Measurements from ENCODE around the gene ACVR1B. TPM values are rescaled to one million over a fixed set of nuclear protein-coding genes. Genes with fewer than 3 reads are reported as not detected.

The ACVR1B gene
- total RNA-seq, 4 donors from 2014 or later, result 9.1 to 71.6 (median 59.2) TPM

DNA sequence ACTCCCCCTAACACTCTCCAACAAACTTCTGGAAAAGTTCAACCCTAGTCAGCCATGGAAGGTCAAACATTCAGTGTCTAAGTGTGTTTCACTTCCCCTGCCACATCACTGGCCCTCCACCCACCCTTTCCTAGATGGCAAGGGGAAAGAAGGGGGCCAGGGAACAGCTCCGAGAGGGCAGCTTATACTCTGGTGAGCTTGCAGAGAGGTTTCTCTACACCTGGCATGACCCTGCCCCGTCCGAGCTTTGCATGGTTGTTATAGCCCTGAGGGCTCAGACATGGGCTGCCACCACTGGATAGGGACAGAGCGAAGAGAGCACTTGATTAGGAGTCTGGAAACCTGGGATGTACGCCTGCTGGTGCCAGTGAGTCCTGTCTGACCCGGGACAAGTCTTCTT is 40.2 kb upstream of the ACVR1B start:
- TF ChIP-seq, protein P1, sequence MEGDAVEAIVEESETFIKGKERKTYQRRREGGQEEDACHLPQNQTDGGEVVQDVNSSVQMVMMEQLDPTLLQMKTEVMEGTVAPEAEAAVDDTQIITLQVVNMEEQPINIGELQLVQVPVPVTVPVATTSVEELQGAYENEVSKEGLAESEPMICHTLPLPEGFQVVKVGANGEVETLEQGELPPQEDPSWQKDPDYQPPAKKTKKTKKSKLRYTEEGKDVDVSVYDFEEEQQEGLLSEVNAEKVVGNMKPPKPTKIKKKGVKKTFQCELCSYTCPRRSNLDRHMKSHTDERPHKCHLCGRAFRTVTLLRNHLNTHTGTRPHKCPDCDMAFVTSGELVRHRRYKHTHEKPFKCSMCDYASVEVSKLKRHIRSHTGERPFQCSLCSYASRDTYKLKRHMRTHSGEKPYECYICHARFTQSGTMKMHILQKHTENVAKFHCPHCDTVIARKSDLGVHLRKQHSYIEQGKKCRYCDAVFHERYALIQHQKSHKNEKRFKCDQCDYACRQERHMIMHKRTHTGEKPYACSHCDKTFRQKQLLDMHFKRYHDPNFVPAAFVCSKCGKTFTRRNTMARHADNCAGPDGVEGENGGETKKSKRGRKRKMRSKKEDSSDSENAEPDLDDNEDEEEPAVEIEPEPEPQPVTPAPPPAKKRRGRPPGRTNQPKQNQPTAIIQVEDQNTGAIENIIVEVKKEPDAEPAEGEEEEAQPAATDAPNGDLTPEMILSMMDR (IDR thresholded peaks at IDR 0.05), result no peak
- no peak for TF ChIP-seq POLR2A (IDR thresholded peaks at IDR 0.05)
- H3K27ac ChIP-seq, result peak overlapping the region in 3 of 4 donors; percentile 42 to 73 (median 60)
- no peak overlapping the region for H3K4me3 ChIP-seq
- peaks cover 0 to 41% (median 3%) of the 10 kb centered on the region in 4 donors for H3K4me1 ChIP-seq
- peaks cover 0 to 13% (median 0%) of the 10 kb centered on the region in 3 donors for H3K36me3 ChIP-seq
- H3K9me3 ChIP-seq, result no peaks in the 10 kb centered on the region
- peak in 1 of 3 donors; percentile 45 for DNase-seq
- no peaks in the 10 kb centered on the region for H3K27me3 ChIP-seq

DNA sequence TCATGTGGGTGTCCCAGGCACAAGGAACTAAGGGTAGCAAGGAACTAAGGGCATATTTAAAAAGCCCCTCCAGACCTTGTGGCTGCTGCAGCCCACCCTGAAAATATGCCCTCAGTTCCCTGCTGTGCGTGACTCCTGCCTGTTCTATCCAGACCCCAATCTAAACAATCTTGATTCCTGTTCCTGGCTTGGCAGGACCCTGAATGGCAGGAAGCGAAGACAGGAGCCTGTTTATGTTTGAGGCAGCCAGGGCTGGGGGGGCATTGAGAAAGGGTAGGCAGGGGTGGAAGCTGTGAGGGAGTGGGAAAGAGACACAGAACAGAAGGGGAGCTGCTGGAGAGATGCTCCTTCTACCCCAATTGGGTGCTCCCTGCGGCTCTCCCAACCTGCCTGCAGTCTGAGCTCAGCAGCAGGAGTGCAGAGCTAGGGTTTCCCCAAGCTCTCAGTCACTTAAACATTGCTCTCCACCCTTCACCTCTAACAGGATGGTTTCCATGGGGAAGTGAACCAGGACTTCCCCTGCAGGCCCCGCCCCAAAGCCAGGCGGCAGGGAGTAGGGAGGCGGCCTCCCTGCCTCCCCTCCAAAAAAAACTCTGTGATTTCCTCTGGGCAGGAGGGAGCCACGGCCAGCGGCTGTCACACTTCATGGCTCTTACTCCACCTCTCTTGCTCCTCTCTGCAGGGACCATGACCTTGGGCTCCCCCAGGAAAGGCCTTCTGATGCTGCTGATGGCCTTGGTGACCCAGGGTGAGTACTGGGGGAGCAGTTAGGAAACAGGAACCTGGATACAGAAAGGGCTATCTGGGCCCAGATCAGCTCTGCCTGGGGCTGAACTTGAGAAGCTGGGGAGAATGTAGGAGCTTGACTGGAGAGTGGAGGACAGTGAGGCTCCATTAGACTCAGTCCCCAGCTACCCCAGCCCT is 39.4 kb upstream of the ACVR1B start:
- peaks cover 0 to 13% (median 0%) of the 10 kb centered on the region in 3 donors for H3K36me3 ChIP-seq
- peak in 1 of 3 donors; percentile 51 for DNase-seq
- peak overlapping the region in 3 of 4 donors; percentile 42 to 73 (median 60) for H3K27ac ChIP-seq
- H3K9me3 ChIP-seq, result no peaks in the 10 kb centered on the region
- peaks cover 0 to 34% (median 3%) of the 10 kb centered on the region in 4 donors for H3K4me1 ChIP-seq
- H3K4me3 ChIP-seq, result peak overlapping the region in 2 of 4 donors; percentile 14 to 30
- TF ChIP-seq POLR2A (IDR thresholded peaks at IDR 0.05), result no peak
- TF ChIP-seq, protein P1 (IDR thresholded peaks at IDR 0.05), result no peak
- H3K27me3 ChIP-seq, result no peaks in the 10 kb centered on the region

DNA sequence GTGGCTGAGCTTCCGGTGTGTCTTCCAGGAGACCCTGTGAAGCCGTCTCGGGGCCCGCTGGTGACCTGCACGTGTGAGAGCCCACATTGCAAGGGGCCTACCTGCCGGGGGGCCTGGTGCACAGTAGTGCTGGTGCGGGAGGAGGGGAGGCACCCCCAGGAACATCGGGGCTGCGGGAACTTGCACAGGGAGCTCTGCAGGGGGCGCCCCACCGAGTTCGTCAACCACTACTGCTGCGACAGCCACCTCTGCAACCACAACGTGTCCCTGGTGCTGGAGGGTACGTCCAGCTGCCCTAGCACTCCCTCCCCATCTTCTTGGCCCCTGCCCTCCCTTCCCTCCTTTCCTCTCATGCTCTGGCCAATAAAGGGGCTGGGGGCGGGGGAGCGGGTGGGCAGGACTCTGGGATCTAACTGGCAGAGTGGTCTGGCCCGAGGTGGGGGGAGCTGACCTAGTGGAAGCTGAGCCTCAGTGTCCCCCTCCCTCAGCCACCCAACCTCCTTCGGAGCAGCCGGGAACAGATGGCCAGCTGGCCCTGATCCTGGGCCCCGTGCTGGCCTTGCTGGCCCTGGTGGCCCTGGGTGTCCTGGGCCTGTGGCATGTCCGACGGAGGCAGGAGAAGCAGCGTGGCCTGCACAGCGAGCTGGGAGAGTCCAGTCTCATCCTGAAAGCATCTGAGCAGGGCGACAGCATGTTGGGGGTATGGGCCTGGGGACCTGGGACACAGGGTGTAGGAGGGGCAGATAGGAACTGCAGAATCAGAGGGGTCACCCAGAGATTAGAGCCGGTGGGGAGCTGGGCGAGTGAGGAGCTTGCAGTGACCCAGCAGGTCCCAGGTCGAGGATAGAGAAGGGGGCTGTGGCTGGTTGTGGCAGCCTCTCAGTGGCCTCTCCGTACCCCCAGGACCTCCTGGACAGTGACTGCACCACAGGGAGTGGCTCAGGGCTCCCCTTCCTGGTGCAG is 38.1 kb upstream of the ACVR1B start:
- Histone ChIP-seq H3K36me3 (peaks cover 0 to 13% (median 0%) of the 10 kb centered on the region in 3 donors), H3K27me3 (no peaks in the 10 kb centered on the region), H3K4me1 (peaks cover 0 to 31% (median 2%) of the 10 kb centered on the region in 4 donors), H3K27ac (peak overlapping the region in 3 of 4 donors; percentile 42 to 73 (median 60)), H3K4me3 (peak overlapping the region in 2 of 4 donors; percentile 14 to 30), H3K9me3 (no peaks in the 10 kb centered on the region)
- TF ChIP-seq, protein P1 (IDR thresholded peaks at IDR 0.05), result peak in 1 of 6 experiments; percentile 2
- TF ChIP-seq POLR2A (IDR thresholded peaks at IDR 0.05), result no peak
- peak in 1 of 3 donors; percentile 42 for DNase-seq

DNA sequence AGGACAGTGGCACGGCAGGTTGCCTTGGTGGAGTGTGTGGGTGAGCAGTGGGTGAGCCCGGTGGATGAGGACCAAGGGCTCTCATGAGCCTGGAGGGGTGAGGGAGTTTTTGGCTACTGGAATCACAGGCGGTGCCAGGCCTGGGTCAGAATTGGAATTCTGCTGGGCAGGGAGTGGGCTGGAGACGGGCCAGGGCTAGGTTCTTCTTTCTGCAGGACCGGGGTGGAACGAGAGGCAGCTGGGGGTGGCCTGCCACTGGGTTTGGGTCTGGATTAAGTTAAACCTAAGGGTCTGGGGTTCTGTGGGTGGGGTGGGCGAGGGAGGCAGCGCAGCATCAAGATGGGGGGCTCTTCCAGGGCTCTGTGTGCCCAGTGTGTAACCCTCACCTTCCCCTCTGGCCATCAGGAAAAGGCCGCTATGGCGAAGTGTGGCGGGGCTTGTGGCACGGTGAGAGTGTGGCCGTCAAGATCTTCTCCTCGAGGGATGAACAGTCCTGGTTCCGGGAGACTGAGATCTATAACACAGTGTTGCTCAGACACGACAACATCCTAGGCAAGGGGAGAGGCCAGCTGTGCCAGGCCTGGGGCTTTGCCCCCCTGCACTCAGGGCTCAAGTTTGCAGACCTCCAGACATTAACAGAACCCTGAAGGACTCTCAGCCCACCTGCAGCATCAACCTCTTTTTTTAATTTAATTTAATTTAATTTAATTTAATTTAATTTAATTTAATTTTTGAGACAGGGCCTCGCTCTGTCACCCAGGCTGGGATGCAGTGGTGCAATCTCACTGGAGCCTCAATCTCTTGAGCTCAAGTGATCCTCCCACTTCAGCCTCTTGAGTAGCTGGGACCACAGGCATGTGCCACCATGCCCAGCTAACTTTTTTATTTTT is 37.2 kb upstream of the ACVR1B start:
- H3K27ac ChIP-seq, result peak overlapping the region in 1 of 4 donors; percentile 73
- peaks cover 0 to 28% (median 2%) of the 10 kb centered on the region in 4 donors for H3K4me1 ChIP-seq
- DNase-seq, result peak in 1 of 3 donors; percentile 45
- no peaks in the 10 kb centered on the region for H3K27me3 ChIP-seq
- H3K9me3 ChIP-seq, result no peaks in the 10 kb centered on the region
- no peak overlapping the region for H3K4me3 ChIP-seq
- TF ChIP-seq, protein P1 (IDR thresholded peaks at IDR 0.05), result no peak
- no peak for TF ChIP-seq POLR2A (IDR thresholded peaks at IDR 0.05)
- peaks cover 0 to 13% (median 0%) of the 10 kb centered on the region in 3 donors for H3K36me3 ChIP-seq

All from Peyer's patch (tissue), 4 donors.